ENCODE measurements around the gene ASIC5.

Gene ASIC5

DNA sequence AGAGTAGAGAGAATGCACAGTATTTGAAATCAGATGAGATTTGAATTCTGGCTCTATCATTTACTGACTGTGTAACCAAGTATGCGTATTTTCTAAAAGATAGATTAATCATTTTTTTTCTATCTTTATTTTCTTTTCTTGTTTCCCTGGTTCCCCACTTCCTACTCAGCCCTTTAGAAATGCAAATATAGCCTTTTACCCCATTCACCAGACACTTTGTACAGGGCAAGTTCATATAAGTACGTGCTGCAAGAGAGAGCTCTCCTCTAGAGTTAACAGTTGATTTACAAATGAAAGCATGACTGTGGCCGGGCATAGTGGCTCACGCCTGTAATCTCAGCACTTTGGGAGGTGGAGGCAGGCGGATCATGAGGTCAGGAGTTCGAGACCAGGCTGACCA is 19.6 kb upstream of the ASIC5 start:
- no peak overlapping the region for H3K27ac ChIP-seq

DNA sequence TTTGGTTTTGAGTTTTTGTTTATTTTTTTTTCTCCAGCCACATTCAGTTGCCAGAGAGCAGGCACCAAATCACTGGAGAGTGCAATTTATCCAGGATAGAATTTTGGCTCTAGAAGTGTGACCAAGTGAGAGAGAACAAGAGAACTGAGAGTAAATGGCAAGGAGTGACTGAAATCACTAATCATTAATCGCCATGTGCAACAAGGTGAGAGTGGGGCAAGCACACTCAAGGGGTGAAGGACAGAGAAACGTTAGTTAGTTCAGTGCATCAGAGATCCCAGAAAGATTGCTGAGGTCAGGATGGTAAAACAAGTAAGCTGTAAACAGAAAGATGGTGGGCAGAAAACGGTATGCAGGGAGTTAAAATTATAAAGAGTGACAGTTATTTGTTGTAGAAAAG is 17.8 kb upstream of the ASIC5 start:
- DNase-seq (ENCODE audit: low read depth, low spot score) = no peak
- no peak overlapping the region for H3K27ac ChIP-seq

More for the DNA sequence above, 19.6 kb upstream of the ASIC5 start:
- no peak for DNase-seq (ENCODE audit: low read depth, low spot score)

DNA sequence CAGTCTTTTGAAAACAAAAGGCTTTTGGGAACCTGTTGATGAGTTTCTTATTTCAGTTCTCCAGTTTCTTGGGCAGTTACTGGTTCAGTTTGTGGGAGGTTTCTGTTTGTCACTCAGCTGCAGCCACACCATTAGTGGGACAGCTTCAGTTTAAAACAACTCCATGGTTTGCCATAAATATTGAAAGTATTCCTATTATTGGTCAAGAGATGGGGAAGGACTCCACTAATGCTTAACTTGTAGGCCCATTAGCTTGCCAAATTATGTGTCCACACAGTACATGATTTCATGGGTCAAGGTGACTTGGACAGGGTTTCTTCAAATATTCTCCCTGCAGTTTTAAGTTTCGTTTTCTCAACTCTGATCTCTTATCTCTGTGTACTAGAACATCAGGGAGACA is 15.5 kb upstream of the ASIC5 start:
- no peak overlapping the region for H3K27ac ChIP-seq

GRCh38 chr4:155879767-155880166 is 13.7 kb upstream of the ASIC5 start:
- no peak overlapping the region for H3K27ac ChIP-seq
- no peak for DNase-seq (ENCODE audit: low read depth, low spot score)

More for the DNA sequence above, 15.5 kb upstream of the ASIC5 start:
- DNase-seq (ENCODE audit: low read depth, low spot score) = no peak

GRCh38 chr4:155878611-155879010 is 12.5 kb upstream of the ASIC5 start:
- DNase-seq (ENCODE audit: low read depth, low spot score) = no peak
- no peak overlapping the region for H3K27ac ChIP-seq

DNA sequence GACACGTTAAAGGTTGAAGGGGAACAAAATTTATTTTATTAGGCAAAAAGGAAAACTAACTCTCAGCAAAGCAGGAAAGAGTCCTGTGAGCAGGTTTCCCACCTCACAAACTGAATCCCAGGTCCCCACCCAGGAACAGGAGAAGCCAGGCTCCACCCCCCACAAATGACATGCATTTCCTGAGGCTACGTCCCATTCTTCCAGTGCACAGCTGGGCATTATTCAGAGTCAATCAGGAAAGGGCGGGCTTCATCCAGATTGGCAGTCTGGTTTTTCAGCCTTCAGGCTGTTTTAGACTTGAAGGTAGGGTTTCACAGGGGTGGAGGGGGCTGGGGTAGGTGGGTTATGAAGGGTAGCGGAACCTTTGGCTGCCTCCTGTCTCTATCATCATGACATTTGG is 11.9 kb upstream of the ASIC5 start:
- H3K27ac ChIP-seq = no peak overlapping the region

DNA sequence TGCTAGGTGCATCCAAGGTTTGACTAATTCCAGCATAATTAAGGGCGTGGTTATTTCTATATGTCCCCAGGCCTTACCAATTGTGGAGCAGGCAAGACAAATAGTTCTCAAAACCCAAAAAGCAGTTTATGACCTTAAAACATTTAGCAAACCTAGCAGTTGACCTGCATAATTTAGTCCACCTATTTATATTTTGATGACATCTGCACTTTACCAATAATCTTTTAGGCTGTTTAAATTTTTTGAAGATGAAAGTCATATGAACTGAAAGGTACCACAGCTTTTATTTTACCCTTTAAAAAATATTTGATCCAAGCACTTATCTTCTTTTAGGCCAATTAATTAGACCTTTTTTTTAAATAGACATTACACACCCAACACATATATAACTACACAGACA is 9.8 kb upstream of the ASIC5 start:
- no peak overlapping the region for H3K27ac ChIP-seq
- no peak for DNase-seq (ENCODE audit: low read depth, low spot score)

More for the DNA sequence above, 11.9 kb upstream of the ASIC5 start:
- DNase-seq (ENCODE audit: low read depth, low spot score) = no peak

DNA sequence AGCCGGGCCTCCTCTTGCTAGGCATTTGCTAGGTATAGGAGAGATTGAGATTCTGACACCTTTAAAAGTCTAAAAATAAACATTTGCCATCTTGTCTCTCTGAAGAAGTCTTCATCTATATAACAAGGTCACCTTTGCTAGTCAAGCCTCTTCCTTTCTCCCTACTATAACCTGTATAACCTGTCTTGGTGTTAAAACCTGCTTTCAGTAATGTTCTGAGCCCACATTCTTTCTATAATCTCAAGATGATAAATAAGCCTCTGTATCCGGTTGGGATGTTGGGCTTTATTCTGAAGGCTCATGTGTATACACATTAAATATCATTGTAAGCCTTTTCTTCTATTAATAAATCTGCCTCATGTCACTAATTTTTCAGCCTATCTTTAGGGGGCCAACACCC is 10.2 kb downstream of the ASIC5 start:
- DNase-seq (ENCODE audit: low read depth, low spot score) = no peak

DNA sequence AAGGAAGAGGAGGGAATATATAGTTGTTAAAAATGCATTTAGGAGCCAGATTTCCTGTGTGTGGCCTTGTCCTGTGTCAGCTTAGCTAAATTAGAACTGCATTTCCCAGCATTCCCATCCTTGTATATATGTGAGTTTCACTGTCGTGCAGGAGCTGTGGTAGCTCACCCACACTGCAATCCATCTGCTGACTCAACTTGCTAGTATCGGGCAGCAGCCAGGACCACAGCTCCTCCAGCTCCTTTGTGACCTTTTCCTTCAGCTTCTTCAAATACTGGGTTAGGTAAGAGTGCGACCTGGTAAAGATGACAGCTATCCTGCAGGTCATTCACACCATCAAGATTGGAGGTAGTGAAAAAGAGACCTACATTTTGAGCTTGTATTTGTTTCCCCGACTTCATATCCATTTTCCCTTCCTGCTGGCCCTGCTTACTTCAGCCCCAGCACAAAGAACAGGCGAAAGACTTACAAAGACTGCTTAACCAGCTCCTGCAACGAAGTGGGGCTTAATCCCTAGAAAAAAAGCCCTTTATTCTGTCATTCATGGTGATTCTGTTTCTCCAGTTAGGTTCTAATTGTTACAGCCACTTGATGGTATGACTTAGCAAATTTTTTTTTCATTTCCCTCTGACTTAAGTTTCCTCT is 11.4 kb downstream of the ASIC5 start:
- DNase-seq (ENCODE audit: low read depth, low spot score) = no peak

More for the DNA sequence above, 10.2 kb downstream of the ASIC5 start:
- peak overlapping the region; percentile 26 for H3K27ac ChIP-seq

DNA sequence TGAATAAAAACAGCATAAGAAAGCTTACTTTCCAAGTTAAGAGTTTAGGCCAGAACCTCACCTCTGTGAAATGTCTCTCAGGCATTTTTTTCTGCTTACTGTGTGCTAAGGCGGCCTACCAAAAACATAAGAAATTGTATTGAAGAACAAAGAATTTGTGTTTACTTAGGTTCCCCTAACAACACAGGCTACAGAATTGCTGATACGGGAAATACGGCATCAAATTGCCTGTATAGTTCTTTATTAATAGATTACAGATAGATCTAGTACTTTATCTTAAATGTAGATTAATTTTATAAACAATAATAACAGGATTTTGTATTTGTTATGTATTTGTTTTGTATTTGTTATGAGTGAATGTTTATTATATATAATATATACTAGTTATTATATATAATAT is 12.9 kb downstream of the ASIC5 start:
- H3K27ac ChIP-seq = no peak overlapping the region
- no peak for DNase-seq (ENCODE audit: low read depth, low spot score)

More for the DNA sequence above, 11.4 kb downstream of the ASIC5 start:
- H3K27ac ChIP-seq = no peak overlapping the region

- no peak for DNase-seq (ENCODE audit: low read depth, low spot score)
- no peak overlapping the region for H3K27ac ChIP-seq
Measured at GRCh38 chr4:155849042-155849441, 17.0 kb downstream of the ASIC5 start.

DNA sequence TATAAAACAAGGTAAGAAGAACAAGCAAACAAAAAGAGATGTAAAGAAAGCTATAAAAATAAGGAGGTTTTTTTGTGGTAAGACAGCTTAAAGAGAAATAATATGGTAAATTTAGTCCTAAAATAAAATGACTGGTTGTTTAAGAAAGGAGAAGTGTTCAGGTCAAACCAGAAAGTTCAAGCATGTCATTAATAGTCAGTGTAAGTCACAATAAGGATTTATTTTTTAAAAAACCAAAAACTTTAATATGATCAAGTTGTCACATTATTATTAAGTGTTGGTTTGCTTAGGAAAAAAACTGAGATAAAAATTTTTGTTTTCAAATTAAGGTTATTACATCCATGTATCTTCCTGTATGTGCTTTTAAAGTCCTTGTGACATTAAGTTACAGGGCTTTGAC is 19.1 kb downstream of the ASIC5 start:
- DNase-seq (ENCODE audit: low read depth, low spot score) = no peak
- H3K27ac ChIP-seq = no peak overlapping the region

DNA sequence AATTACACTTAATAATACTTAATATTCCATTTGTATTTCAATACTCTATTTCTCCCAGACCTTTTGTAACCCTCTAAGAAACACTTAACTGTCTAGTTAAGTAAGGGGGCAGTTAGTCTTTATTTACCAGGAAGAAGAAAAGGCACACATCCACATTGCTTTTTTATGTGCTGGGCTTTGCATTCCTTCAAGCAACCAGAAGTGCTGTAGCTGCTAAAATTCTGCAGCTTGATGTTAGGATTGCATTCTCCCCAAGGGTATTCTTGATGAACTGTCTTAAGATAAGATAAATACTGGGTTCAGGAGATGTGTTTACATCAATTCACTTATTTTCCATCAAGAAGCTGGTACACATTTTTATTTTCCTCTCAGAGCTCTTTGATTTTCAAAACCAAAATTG is 24.0 kb downstream of the ASIC5 start:
- DNase-seq (ENCODE audit: low read depth, low spot score) = no peak
- H3K27ac ChIP-seq = no peak overlapping the region

GRCh38 chr4:155837203-155837796 is 28.8 kb downstream of the ASIC5 start:
- DNase-seq (ENCODE audit: low read depth, low spot score) = no peak
- H3K27ac ChIP-seq = no peak overlapping the region

DNA sequence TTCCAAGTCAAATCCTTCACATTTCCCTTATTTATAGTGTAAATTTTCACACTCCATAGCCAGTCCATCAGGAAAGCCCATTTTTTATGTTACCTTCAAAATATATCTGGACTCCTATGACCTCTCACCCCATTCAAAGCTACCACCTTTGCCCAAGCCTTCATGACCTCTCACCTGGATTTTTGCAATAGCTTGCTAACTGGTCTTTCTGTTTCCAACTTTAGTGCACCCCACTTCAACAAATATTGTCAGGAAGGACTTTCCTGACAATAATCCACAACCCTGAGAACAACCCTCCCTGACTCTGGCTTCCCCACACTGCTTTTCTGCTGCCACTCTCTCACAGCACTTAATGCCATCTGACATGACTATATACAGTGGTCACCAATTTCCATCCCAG is 33.4 kb downstream of the ASIC5 start:
- DNase-seq (ENCODE audit: low read depth, low spot score) = no peak
- H3K27ac ChIP-seq = no peak overlapping the region

- no peak for DNase-seq (ENCODE audit: low read depth, low spot score)
Measured at GRCh38 chr4:155828628-155829027, 37.4 kb downstream of the ASIC5 start.

DNA sequence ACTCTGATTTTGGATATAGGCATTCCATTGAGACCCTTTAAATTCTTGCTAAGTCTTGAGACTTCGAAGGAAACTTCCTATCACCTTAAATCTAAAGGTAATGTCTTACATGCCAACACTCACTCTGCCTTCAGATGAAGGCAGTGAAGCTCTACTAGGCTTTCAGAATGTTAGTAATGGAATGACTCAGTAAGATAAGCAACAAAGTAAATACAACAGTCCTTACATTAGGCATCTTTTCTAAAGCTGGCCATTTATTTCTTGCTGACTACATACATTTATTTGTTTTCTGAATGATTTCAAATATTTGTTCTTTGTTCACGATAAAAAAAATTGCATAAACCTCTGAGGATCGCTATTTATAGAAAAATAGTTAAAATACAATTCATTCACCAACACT is 43.5 kb downstream of the ASIC5 start:
- no peak overlapping the region for H3K27ac ChIP-seq
- no peak for DNase-seq (ENCODE audit: low read depth, low spot score)

More at GRCh38 chr4:155828628-155829027, 37.4 kb downstream of the ASIC5 start:
- no peak overlapping the region for H3K27ac ChIP-seq

DNA sequence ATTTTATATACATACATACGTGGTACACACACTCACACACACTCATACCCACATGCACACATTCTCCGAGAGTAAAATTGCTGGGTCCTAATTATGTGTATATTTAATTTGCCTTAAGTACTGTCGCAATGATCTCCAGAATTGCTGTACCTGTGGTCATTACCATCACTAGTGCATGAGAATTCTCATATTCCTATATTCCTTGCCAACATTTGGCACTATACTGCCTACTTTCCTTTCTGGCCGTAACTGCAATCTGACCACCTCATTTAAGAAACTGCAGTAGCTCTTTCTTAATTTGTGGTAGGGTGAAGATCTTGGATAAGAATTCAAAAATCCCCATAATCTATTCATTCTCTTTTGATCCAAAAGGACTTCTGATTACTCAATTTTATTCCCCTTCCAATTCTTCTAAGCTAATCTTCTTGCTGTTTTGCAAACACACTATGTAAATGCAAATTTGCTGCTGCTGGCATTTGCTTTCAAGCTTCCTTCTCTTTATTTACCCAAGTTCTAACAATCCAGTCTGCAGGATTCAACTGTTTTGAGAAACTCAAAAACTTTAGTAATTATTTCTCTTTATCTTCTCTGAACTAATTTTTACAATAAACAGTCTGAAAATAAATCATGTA is 45.1 kb downstream of the ASIC5 start:
- H3K27ac ChIP-seq = no peak overlapping the region
- no peak for DNase-seq (ENCODE audit: low read depth, low spot score)

- no peak for DNase-seq (ENCODE audit: low read depth, low spot score)
- peak overlapping the region; percentile 48 for H3K27ac ChIP-seq
Measured at GRCh38 chr4:155819066-155819465, 47.0 kb downstream of the ASIC5 start.

DNA sequence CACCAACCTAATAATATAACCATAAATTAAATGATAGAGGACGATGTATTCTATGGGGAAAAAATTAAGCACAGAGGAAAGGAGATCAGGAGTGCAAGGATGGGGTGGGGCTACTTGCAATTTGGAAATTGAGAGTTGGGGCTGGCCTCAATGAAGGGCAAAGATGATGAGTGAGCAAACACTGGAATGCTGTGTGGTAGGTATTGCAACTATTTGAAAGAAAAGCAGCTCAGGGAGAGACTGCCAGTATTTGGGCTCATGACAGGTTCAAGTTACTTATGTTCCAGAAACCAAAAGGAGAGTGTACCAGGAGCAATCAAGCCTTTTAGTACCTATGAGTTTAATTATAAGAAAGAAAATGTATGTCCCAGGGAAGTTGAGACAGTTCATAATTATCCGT is 47.4 kb downstream of the ASIC5 start:
- no peak for DNase-seq (ENCODE audit: low read depth, low spot score)
- peak overlapping the region; percentile 48 for H3K27ac ChIP-seq

GRCh38 chr4:155811083-155811482 is 55.0 kb downstream of the ASIC5 start:
- H3K27ac ChIP-seq = no peak overlapping the region
- no peak for DNase-seq (ENCODE audit: low read depth, low spot score)

DNA sequence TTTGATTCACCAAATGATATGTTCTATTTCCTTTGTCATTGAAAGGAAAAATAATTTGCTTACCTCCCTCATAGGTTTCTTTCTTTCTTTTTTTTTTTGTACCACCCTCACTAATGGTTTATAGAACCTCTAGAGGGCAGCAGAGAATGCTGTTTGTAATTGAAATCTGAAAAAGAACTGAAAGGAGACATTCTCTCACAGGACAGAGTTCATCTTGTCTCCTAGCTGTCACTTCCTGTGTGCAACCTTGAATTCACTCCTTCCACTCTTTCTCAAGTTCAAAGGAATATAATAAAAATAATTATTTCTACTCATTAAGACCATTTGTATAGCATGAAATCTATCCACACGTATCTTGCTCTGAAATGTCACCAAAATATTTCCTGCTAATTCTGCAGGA is 56.2 kb downstream of the ASIC5 start:
- H3K27ac ChIP-seq = no peak overlapping the region
- no peak for DNase-seq (ENCODE audit: low read depth, low spot score)

Data from epithelial cell of prostate (primary cell).